Ectodermal cell (in vitro differentiated cells): ENCODE measurements around the gene SEC61A1.

ENCODE experiments used
- H3K27ac ChIP-seq: 2 replicates; pipeline ENCODE4 v1.7.0; 2013; ENCODE audit warnings: mild to moderate bottlenecking, low read depth, low read length; ENCODE audit not compliant: insufficient read depth, poor library complexity, severe bottlenecking
- H3K27me3 ChIP-seq: 2 replicates; pipeline ENCODE4 v1.7.0; 2013; ENCODE audit warnings: mild to moderate bottlenecking, low read length; ENCODE audit not compliant: insufficient read depth, control insufficient read depth, poor library complexity, severe bottlenecking
- H3K36me3 ChIP-seq: one replicate; pipeline ENCODE4 v1.7.0; 2013; ENCODE audit warnings: low read length; ENCODE audit not compliant: control insufficient read depth, insufficient read depth
- H3K4me1 ChIP-seq: one replicate; pipeline ENCODE4 v1.7.0; 2013; ENCODE audit warnings: low read length; ENCODE audit not compliant: control insufficient read depth, insufficient read depth
- H3K4me3 ChIP-seq: 2 replicates; pipeline ENCODE4 v1.7.0; 2013; ENCODE audit warnings: low read depth, low read length, control low read depth; ENCODE audit not compliant: insufficient read depth
- H3K9me3 ChIP-seq: 2 replicates; pipeline ENCODE4 v1.7.0; 2013; ENCODE audit warnings: mild to moderate bottlenecking, low read length, moderate library complexity; ENCODE audit not compliant: control insufficient read depth
- WGBS, 2 experiments: methylation state at CpG; one replicate each; pipeline ENCODE4 v1.1.7; 2013; ENCODE audit warnings: missing lambda C conversion rate in 2 of 2; 5-methylcytosine and 5-hydroxymethylcytosine counted together

The SEC61A1 gene

GRCh38 chr3:128077202-128077624, 25.0 kb downstream of the SEC61A1 start:
- peaks cover 13% of the 10 kb centered on the region for H3K4me1 ChIP-seq
- H3K4me3 ChIP-seq: peak overlapping the region; percentile 21
- no peak overlapping the region for H3K27ac ChIP-seq
- H3K9me3 ChIP-seq: no peaks in the 10 kb centered on the region
- 12 to 13% methylated on average over 11 of the region's 11 CpGs for WGBS, 2 experiments
- H3K27me3 ChIP-seq: peaks cover 25% of the 10 kb centered on the region
- H3K36me3 ChIP-seq: peaks cover 9% of the 10 kb centered on the region

GRCh38 chr3:128077665-128078064, 25.4 kb downstream of the SEC61A1 start:
- H3K4me3 ChIP-seq: no peak overlapping the region
- no peak overlapping the region for H3K27ac ChIP-seq
- peaks cover 13% of the 10 kb centered on the region for H3K4me1 ChIP-seq
- 80 to 81% methylated on average over 1 of the region's 1 CpG for WGBS, 2 experiments
- peaks cover 9% of the 10 kb centered on the region for H3K36me3 ChIP-seq
- H3K9me3 ChIP-seq: no peaks in the 10 kb centered on the region
- peaks cover 25% of the 10 kb centered on the region for H3K27me3 ChIP-seq

GRCh38 chr3:128078322-128078721, 26.1 kb downstream of the SEC61A1 start:
- H3K4me3 ChIP-seq: no peak overlapping the region
- no peaks in the 10 kb centered on the region for H3K9me3 ChIP-seq
- 91% methylated on average over 4 to 5 of the region's 5 CpGs for WGBS, 2 experiments
- H3K27ac ChIP-seq: no peak overlapping the region
- peaks cover 9% of the 10 kb centered on the region for H3K36me3 ChIP-seq
- peaks cover 13% of the 10 kb centered on the region for H3K4me1 ChIP-seq
- H3K27me3 ChIP-seq: peaks cover 25% of the 10 kb centered on the region

GRCh38 chr3:128078875-128079274, 26.6 kb downstream of the SEC61A1 start:
- Histone ChIP-seq H3K4me1 (peaks cover 13% of the 10 kb centered on the region), H3K27me3 (peaks cover 25% of the 10 kb centered on the region), H3K27ac (no peak overlapping the region), H3K36me3 (peaks cover 9% of the 10 kb centered on the region), H3K4me3 (no peak overlapping the region), H3K9me3 (no peaks in the 10 kb centered on the region)
- WGBS, 2 experiments: 94 to 95% methylated on average over 8 of the region's 8 CpGs

GRCh38 chr3:128079823-128080222, 27.6 kb downstream of the SEC61A1 start:
- no peak overlapping the region for H3K4me3 ChIP-seq
- peaks cover 13% of the 10 kb centered on the region for H3K4me1 ChIP-seq
- H3K27me3 ChIP-seq: peaks cover 25% of the 10 kb centered on the region
- H3K9me3 ChIP-seq: no peaks in the 10 kb centered on the region
- 93 to 95% methylated on average over 9 of the region's 9 CpGs for WGBS, 2 experiments
- H3K36me3 ChIP-seq: peaks cover 9% of the 10 kb centered on the region
- no peak overlapping the region for H3K27ac ChIP-seq

GRCh38 chr3:128080323-128081080, 28.3 kb downstream of the SEC61A1 start:
- Histone ChIP-seq H3K27me3 (peaks cover 25% of the 10 kb centered on the region), H3K4me1 (peaks cover 13% of the 10 kb centered on the region), H3K9me3 (no peaks in the 10 kb centered on the region), H3K27ac (no peak overlapping the region), H3K36me3 (peaks cover 9% of the 10 kb centered on the region), H3K4me3 (no peak overlapping the region)
- 93 to 95% methylated on average over 6 of the region's 6 CpGs for WGBS, 2 experiments

- H3K4me3 ChIP-seq: no peak overlapping the region
- 95% methylated on average over 6 of the region's 6 CpGs for WGBS, 2 experiments
- peaks cover 9% of the 10 kb centered on the region for H3K36me3 ChIP-seq
- peaks cover 18% of the 10 kb centered on the region for H3K27me3 ChIP-seq
- H3K9me3 ChIP-seq: no peaks in the 10 kb centered on the region
- no peak overlapping the region for H3K27ac ChIP-seq
- H3K4me1 ChIP-seq: peaks cover 13% of the 10 kb centered on the region
Observed at GRCh38 chr3:128081226-128081625, 29.0 kb downstream of the SEC61A1 start.

- no peak overlapping the region for H3K27ac ChIP-seq
- peaks cover 10% of the 10 kb centered on the region for H3K4me1 ChIP-seq
- peaks cover 11% of the 10 kb centered on the region for H3K27me3 ChIP-seq
- no peak overlapping the region for H3K4me3 ChIP-seq
- no peaks in the 10 kb centered on the region for H3K9me3 ChIP-seq
- H3K36me3 ChIP-seq: peaks cover 14% of the 10 kb centered on the region
- 96 to 99% methylated on average over 3 to 4 of the region's 4 CpGs for WGBS, 2 experiments
Observed at GRCh38 chr3:128081846-128082245, 29.6 kb downstream of the SEC61A1 start.

- Histone ChIP-seq H3K27me3 (peaks cover 4% of the 10 kb centered on the region), H3K36me3 (peaks cover 21% of the 10 kb centered on the region), H3K4me1 (peaks cover 4% of the 10 kb centered on the region), H3K9me3 (no peaks in the 10 kb centered on the region), H3K27ac (no peak overlapping the region), H3K4me3 (no peak overlapping the region)
- WGBS, 2 experiments: 95 to 97% methylated on average over 10 of the region's 10 CpGs
Observed at GRCh38 chr3:128082546-128082945, 30.3 kb downstream of the SEC61A1 start.

GRCh38 chr3:128083396-128083795, 31.2 kb downstream of the SEC61A1 start:
- no peaks in the 10 kb centered on the region for H3K4me1 ChIP-seq
- H3K27ac ChIP-seq: no peak overlapping the region
- H3K9me3 ChIP-seq: no peaks in the 10 kb centered on the region
- peaks cover 21% of the 10 kb centered on the region for H3K36me3 ChIP-seq
- 84 to 88% methylated on average over 10 of the region's 10 CpGs for WGBS, 2 experiments
- no peaks in the 10 kb centered on the region for H3K27me3 ChIP-seq
- H3K4me3 ChIP-seq: no peak overlapping the region
